Prostate gland (tissue), 2 donors: Measurements from ENCODE around the gene OPRD1. TPM values are rescaled to one million over a fixed set of nuclear protein-coding genes. Genes with fewer than 3 reads are reported as not detected.
"Not testable (repeated sequence)": the region's sequence is repeated elsewhere in the genome, so short reads cannot be mapped to it uniquely, and the experiment has no call there.

Source experiments
- DNase-seq: peaks from one replicate; pipeline ENCODE4 v3.0.0-alpha.2; 2019; ENCODE audit warnings: low spot score
- H3K27ac ChIP-seq, 2 donors: fragments of 200-600 bp; sonication (generic); 2 replicates each; pipeline ENCODE4 v1.5.1; 2017 to 2019
- H3K27me3 ChIP-seq: fragments of 200-600 bp; sonication (generic); replicated peaks from 2 replicates; pipeline ENCODE4 v1.5.1; 2019; ENCODE audit not compliant: insufficient read depth
- H3K36me3 ChIP-seq, 2 donors: fragments of 200-600 bp; sonication (generic); 1 replicate in 1 of 2; 2 replicates in 1 of 2; pipeline versions ENCODE4 v1.5.1 to v1.8.1; 2017 to 2019
- H3K4me1 ChIP-seq: fragments of 200-600 bp; sonication (generic); replicated peaks from 2 replicates; pipeline ENCODE4 v1.5.1; 2019
- H3K4me3 ChIP-seq, 2 donors: fragments of 200-600 bp; sonication (generic); 2 replicates each; pipeline ENCODE4 v1.5.1; 2017 to 2019
- H3K9me3 ChIP-seq: fragments of 200-600 bp; sonication (generic); 2 replicates; pipeline ENCODE4 v1.5.1; 2017
- CTCF ChIP-seq, 4 experiments: fragments of 200-600 bp in 2 of 4; fragments of 450-650 bp in 2 of 4; sonication (generic) in 2 of 4; IDR thresholded peaks; 1 replicate in 3 of 4; 2 replicates in 1 of 4; pipeline ENCODE4 v1.5.1; 2016 to 2019; ENCODE audit warnings: antibody characterized with exemption in 4 of 4, mild to moderate bottlenecking in 2 of 4, moderate library complexity in 2 of 4
- POLR2A ChIP-seq: fragments of 450-650 bp; IDR thresholded peaks from one replicate; pipeline ENCODE4 v1.6.1; 2016; ENCODE audit warnings: antibody characterized with exemption, mild to moderate bottlenecking
- POLR2AphosphoS5 ChIP-seq: sonication (generic); formaldehyde crosslinking; IDR thresholded peaks from one replicate; pipeline ENCODE4 v1.6.1; 2017; ENCODE audit warnings: antibody characterized with exemption
- WGBS: methylation state at CpG from one replicate; pipeline ENCODE4 v1.1.5; 2018; 5-methylcytosine and 5-hydroxymethylcytosine counted together
- intact Hi-C: fragments of 100-400 bp; cut with DNase I; formaldehyde crosslinking; loops from one replicate; pipeline ENCODE4 v1.14.2; 2022
- total RNA-seq, 2 donors: library from RNA; depleted of rRNA; stranded (reverse); fragments of >200 nt; gene quantifications; one replicate each; pipeline ENCODE4 v1.1.0, GENCODE V29; 2016

The OPRD1 gene
- total RNA-seq, 2 donors from 2014 or later = 0.09 to 0.34 TPM

GRCh38 chr1:28817133-28817532, 5.2 kb downstream of the OPRD1 start:
- DNase-seq = no peak
- TF ChIP-seq CTCF (IDR thresholded peaks at IDR 0.05) = no peak
- no peak for TF ChIP-seq POLR2AphosphoS5
- no peak for TF ChIP-seq POLR2A
- Histone ChIP-seq H3K36me3 (no peaks in the 10 kb centered on the region), H3K27ac (no peak overlapping the region), H3K4me3 (no peak overlapping the region), H3K9me3 (no peaks in the 10 kb centered on the region), H3K27me3 (peaks cover 18% of the 10 kb centered on the region), H3K4me1 (no peaks in the 10 kb centered on the region)
- whole genome bisulfite sequencing = 88% methylated on average over 7 of the region's 7 CpGs
- intact Hi-C loops = no loop called here

GRCh38 chr1:28819020-28819419, 7.0 kb downstream of the OPRD1 start:
- Histone ChIP-seq H3K36me3 (no peaks in the 10 kb centered on the region), H3K4me1 (no peaks in the 10 kb centered on the region), H3K27me3 (peaks cover under 1% of the 10 kb centered on the region), H3K9me3 (no peaks in the 10 kb centered on the region), H3K4me3 (no peak overlapping the region), H3K27ac (no peak overlapping the region)
- intact Hi-C loops = no loop called here
- no peak for DNase-seq
- TF ChIP-seq POLR2AphosphoS5 = no peak
- TF ChIP-seq POLR2A = no peak
- no peak for TF ChIP-seq CTCF (IDR thresholded peaks at IDR 0.05)

- WGBS = 34% methylated on average over 3 of the region's 3 CpGs
- TF ChIP-seq CTCF (IDR thresholded peaks at IDR 0.05) (no peak), POLR2AphosphoS5 (no peak), POLR2A (no peak)
- H3K4me1 ChIP-seq = no peaks in the 10 kb centered on the region
- no peaks in the 10 kb centered on the region for H3K27me3 ChIP-seq
- no peaks in the 10 kb centered on the region for H3K9me3 ChIP-seq
- H3K4me3 ChIP-seq = no peak overlapping the region
- H3K27ac ChIP-seq = no peak overlapping the region
- no peak for DNase-seq
- H3K36me3 ChIP-seq = no peaks in the 10 kb centered on the region
- intact Hi-C loops = no loop called here
Observed at GRCh38 chr1:28822799-28823198, 10.8 kb downstream of the OPRD1 start.

GRCh38 chr1:28824061-28824460, 12.1 kb downstream of the OPRD1 start:
- intact Hi-C loops, H3K4me3 ChIP-seq, H3K4me1 ChIP-seq, H3K36me3 ChIP-seq, H3K9me3 ChIP-seq, H3K27me3 ChIP-seq, H3K27ac ChIP-seq, DNase-seq: not testable (repeated sequence)
- 92% methylated on average over 11 of the region's 11 CpGs for WGBS

GRCh38 chr1:28828227-28828858, 16.4 kb downstream of the OPRD1 start:
- H3K4me3 ChIP-seq, H3K4me1 ChIP-seq: not testable (repeated sequence)

GRCh38 chr1:28830814-28831213, 18.8 kb downstream of the OPRD1 start:
- no peaks in the 10 kb centered on the region for H3K27me3 ChIP-seq
- H3K27ac ChIP-seq = no peak overlapping the region
- no peak for TF ChIP-seq CTCF (IDR thresholded peaks at IDR 0.05)
- no peak for TF ChIP-seq POLR2AphosphoS5
- TF ChIP-seq POLR2A = no peak
- WGBS = 88% methylated on average over 2 of the region's 2 CpGs
- intact Hi-C loops = no loop called here
- H3K9me3 ChIP-seq = no peaks in the 10 kb centered on the region
- no peaks in the 10 kb centered on the region for H3K4me1 ChIP-seq
- no peak for DNase-seq
- no peaks in the 10 kb centered on the region for H3K36me3 ChIP-seq
- no peak overlapping the region for H3K4me3 ChIP-seq

More at GRCh38 chr1:28828227-28828858, 16.4 kb downstream of the OPRD1 start:
- H3K27me3 ChIP-seq, DNase-seq, intact Hi-C loops, H3K9me3 ChIP-seq, H3K36me3 ChIP-seq, H3K27ac ChIP-seq: not testable (repeated sequence)
- 45% methylated on average over 11 of the region's 11 CpGs for WGBS
